H9 (cell line): ENCODE data around the gene KCMF1. TPM values are rescaled to one million over a fixed set of nuclear protein-coding genes. Genes with fewer than 3 reads are reported as not detected.

Source experiments
- DNase-seq: peaks from one replicate; pipeline ENCODE4 v3.0.0-alpha.2; 2017
- H2AFZ ChIP-seq: one replicate; pipeline ENCODE4 v1.6.1; 2013; ENCODE audit warnings: mild to moderate bottlenecking, low read length, control low read depth, moderate library complexity
- H2AK5ac ChIP-seq: 2 replicates; pipeline ENCODE4 v1.6.1; 2013; ENCODE audit warnings: low read length, control low read depth, mixed read lengths; ENCODE audit not compliant: insufficient read length
- H2BK120ac ChIP-seq: one replicate; pipeline ENCODE4 v1.6.1; 2013; ENCODE audit warnings: low read depth, mild to moderate bottlenecking, low read length, control low read depth, inconsistent platforms; ENCODE audit not compliant: poor library complexity, severe bottlenecking
- H2BK12ac ChIP-seq: 2 replicates; pipeline ENCODE4 v1.6.1; 2013; ENCODE audit warnings: low read length, control low read depth, mixed read lengths, low read depth; ENCODE audit not compliant: insufficient read length
- H2BK15ac ChIP-seq: 2 replicates; pipeline ENCODE4 v1.6.1; 2013; ENCODE audit warnings: low read depth, low read length, control low read depth
- H2BK20ac ChIP-seq: one replicate; pipeline ENCODE4 v1.6.1; 2013; ENCODE audit warnings: low read depth, mild to moderate bottlenecking, low read length, control low read depth, inconsistent platforms; ENCODE audit not compliant: poor library complexity, severe bottlenecking
- H2BK5ac ChIP-seq: 2 replicates; pipeline ENCODE4 v1.6.1; 2013; ENCODE audit warnings: low read length, control low read depth, mixed read lengths; ENCODE audit not compliant: insufficient read length
- H3K14ac ChIP-seq: 2 replicates; pipeline ENCODE4 v1.6.1; 2013; ENCODE audit warnings: low read length, control low read depth; ENCODE audit not compliant: insufficient read depth
- H3K18ac ChIP-seq: 2 replicates; pipeline ENCODE4 v1.6.1; 2013; ENCODE audit warnings: low read depth, mild to moderate bottlenecking, mixed read lengths, low read length, control low read depth; ENCODE audit not compliant: insufficient read length
- H3K23ac ChIP-seq: 2 replicates; pipeline ENCODE4 v1.6.1; 2013; ENCODE audit warnings: low read length, control low read depth, mixed read lengths, low read depth; ENCODE audit not compliant: insufficient read length
- H3K23me2 ChIP-seq: 2 replicates; pipeline ENCODE4 v1.6.1; 2013; ENCODE audit warnings: low read depth, mild to moderate bottlenecking, mixed read lengths, low read length, control low read depth; ENCODE audit not compliant: insufficient read length, poor library complexity, severe bottlenecking
- H3K27ac ChIP-seq: 2 replicates; pipeline ENCODE4 v1.5.1; 2013; ENCODE audit warnings: low read length, control low read depth, mixed read lengths, low read depth; ENCODE audit not compliant: insufficient read length
- H3K27me3 ChIP-seq: 2 replicates; pipeline ENCODE4 v1.6.1; 2013; ENCODE audit warnings: low read length, control low read depth, inconsistent platforms; ENCODE audit not compliant: insufficient read depth
- H3K4ac ChIP-seq: 2 replicates; pipeline ENCODE4 v1.6.1; 2013; ENCODE audit warnings: low read depth, mild to moderate bottlenecking, control low read depth, inconsistent platforms, low read length, moderate library complexity
- H3K4me1 ChIP-seq: 2 replicates; pipeline ENCODE4 v1.6.1; 2013; ENCODE audit warnings: low read length, control low read depth, inconsistent platforms; ENCODE audit not compliant: insufficient read depth
- H3K4me2 ChIP-seq: 2 replicates; pipeline ENCODE4 v1.6.1; 2013; ENCODE audit warnings: low read length, control low read depth, mixed read lengths; ENCODE audit not compliant: insufficient read length, insufficient read depth
- H3K56ac ChIP-seq: 2 replicates; pipeline ENCODE4 v1.6.1; 2013; ENCODE audit warnings: low read depth, mild to moderate bottlenecking, mixed read lengths, low read length, control low read depth; ENCODE audit not compliant: insufficient read length
- H3K79me1 ChIP-seq: 2 replicates; pipeline ENCODE4 v1.6.1; 2013; ENCODE audit warnings: low read depth, mild to moderate bottlenecking, moderate library complexity, low read length, control low read depth, inconsistent platforms; ENCODE audit not compliant: insufficient read depth, poor library complexity, severe bottlenecking
- H3K79me2 ChIP-seq: 2 replicates; pipeline ENCODE4 v1.6.1; 2013; ENCODE audit warnings: low read length, control low read depth, inconsistent platforms; ENCODE audit not compliant: insufficient read depth
- H3K9ac ChIP-seq: 2 replicates; pipeline ENCODE4 v1.6.1; 2013; ENCODE audit warnings: low read length, control low read depth, mixed read lengths; ENCODE audit not compliant: insufficient read length; ENCODE audit errors: extremely low read depth
- H3K9me3 ChIP-seq: one replicate; pipeline ENCODE4 v1.6.1; 2013; ENCODE audit warnings: low read depth, low read length, inconsistent platforms; ENCODE audit not compliant: control insufficient read depth
- H3T11ph ChIP-seq: one replicate; pipeline ENCODE4 v1.6.1; 2013; ENCODE audit warnings: mild to moderate bottlenecking, low read length, control low read depth, inconsistent platforms
- H4K20me1 ChIP-seq: one replicate; pipeline ENCODE4 v1.6.1; 2013; ENCODE audit not compliant: control insufficient read depth, insufficient read length, insufficient read depth
- H4K5ac ChIP-seq: 2 replicates; pipeline ENCODE4 v1.6.1; 2013; ENCODE audit warnings: low read depth, mild to moderate bottlenecking, mixed read lengths, low read length, control low read depth; ENCODE audit not compliant: insufficient read length
- H4K8ac ChIP-seq: replicated peaks from 2 replicates; pipeline ENCODE4 v1.6.1; 2013; ENCODE audit warnings: low read length, control low read depth, mixed read lengths, low read depth; ENCODE audit not compliant: insufficient read length
- H4K91ac ChIP-seq: 2 replicates; pipeline ENCODE4 v1.6.1; 2013; ENCODE audit warnings: low read depth, mild to moderate bottlenecking, moderate library complexity, mixed read lengths, low read length, control low read depth; ENCODE audit not compliant: insufficient read length
- H3K27ac Mint-ChIP-seq, 3 experiments: 2 replicates in 2 of 3; 3 replicates in 1 of 3; pipeline ENCODE4 v1.8.0; 2020 to 2021; ENCODE audit warnings: mixed read lengths in 3 of 3, mild to moderate bottlenecking in 1 of 3, moderate library complexity in 1 of 3
- H3K27me3 Mint-ChIP-seq: 2 replicates; pipeline ENCODE4 v1.8.0; 2021; ENCODE audit warnings: low read depth, mild to moderate bottlenecking, moderate library complexity, mixed read lengths
- H3K36me3 Mint-ChIP-seq, 3 experiments: 2 replicates in 2 of 3; 3 replicates in 1 of 3; pipeline ENCODE4 v1.8.0; 2020 to 2021; ENCODE audit warnings: low read depth in 3 of 3, mixed read lengths in 3 of 3; ENCODE audit not compliant: insufficient read depth in 1 of 3
- H3K4me1 Mint-ChIP-seq, 2 experiments: 2 replicates each; pipeline ENCODE4 v1.8.0; 2020; ENCODE audit warnings: mixed read lengths in 2 of 2
- H3K4me3 Mint-ChIP-seq, 2 experiments: 2 replicates in 1 of 2; 3 replicates in 1 of 2; pipeline ENCODE4 v1.8.0; 2020 to 2021; ENCODE audit warnings: mild to moderate bottlenecking in 2 of 2, mixed read lengths in 2 of 2, moderate library complexity in 1 of 2
- H3K9me3 Mint-ChIP-seq, 2 experiments: 2 replicates in 1 of 2; 3 replicates in 1 of 2; pipeline ENCODE4 v1.8.0; 2020; ENCODE audit warnings: mild to moderate bottlenecking in 2 of 2, mixed read lengths in 2 of 2, moderate library complexity in 1 of 2
- WGBS: extraction: QIAGEN DNeasy Blood & Tissue Kit; methylation state at CpG from one replicate; pipeline ENCODE4 v1.1.7; 2013; ENCODE audit warnings: missing lambda C conversion rate, low lambda C conversion rate, mixed read lengths; ENCODE audit not compliant: insufficient read length; ENCODE audit errors: extremely low coverage; 5-methylcytosine and 5-hydroxymethylcytosine counted together
- total RNA-seq: library from RNA; stranded (reverse); gene quantifications from 2 replicates; pipeline ENCODE4 v1.2.1, GENCODE V29; 2021
- TF ChIP-seq, protein P1 (sequence below): fragments of 200-600 bp; sonication (generic); conservative IDR thresholded peaks from 3 replicates; pipeline ENCODE4 v1.8.0; 2021; ENCODE audit warnings: antibody characterized with exemption, mild to moderate bottlenecking

The KCMF1 gene
- total RNA-seq, 1 experiment from 2014 or later: 113 TPM

DNA sequence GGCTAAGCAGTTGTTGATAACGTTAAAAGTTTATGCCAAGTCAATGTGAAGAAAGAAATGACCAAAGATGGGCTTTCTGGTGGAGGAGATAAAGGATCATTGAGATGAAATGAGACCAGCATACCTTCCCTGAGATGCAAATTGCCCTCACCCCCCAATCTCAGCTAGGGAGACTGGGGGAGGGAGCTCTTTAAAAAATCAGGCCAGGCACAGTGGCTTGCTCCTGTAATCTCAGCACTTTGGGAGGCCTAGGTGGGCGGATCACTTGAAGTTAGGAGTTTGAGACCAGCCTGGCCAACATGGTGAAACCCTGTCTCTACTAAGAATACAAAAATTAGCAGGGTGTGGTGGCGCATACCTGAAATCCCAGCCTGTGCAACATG lies 30.9 kb upstream of the KCMF1 start:
- no CpG with 5 or more reads among the region's 3 CpGs for WGBS
- Histone ChIP-seq H3K9ac (no peak overlapping the region), H3K79me2 (no peaks in the 10 kb centered on the region), H3K56ac (no peak overlapping the region), H4K91ac (no peak overlapping the region), H2AK5ac (no peak overlapping the region), H3K79me1 (no peaks in the 10 kb centered on the region), H2AFZ (no peak overlapping the region), H3K4me2 (no peak overlapping the region), H2BK20ac (no peak overlapping the region), H3K4me1 (peaks cover 7% of the 10 kb centered on the region; the same call in 1 of the 2 replicates), H3K27me3 (no peaks in the 10 kb centered on the region), H4K8ac (no peak overlapping the region), H2BK120ac (no peak overlapping the region), H4K20me1 (no peaks in the 10 kb centered on the region), H3T11ph (no peak overlapping the region), H3K9me3 (no peaks in the 10 kb centered on the region), H3K4ac (no peak overlapping the region), H3K23ac (no peak overlapping the region), H3K27ac (no peak overlapping the region), H3K14ac (no peak overlapping the region; the same call in 1 of the 2 replicates), H4K5ac (no peak overlapping the region), H2BK15ac (no peak overlapping the region), H3K18ac (peak overlapping the region; percentile 59), H2BK5ac (no peak overlapping the region), H3K23me2 (no peaks in the 10 kb centered on the region), H2BK12ac (no peak overlapping the region)
- Mint-ChIP-seq H3K27ac (peak overlapping the region; percentile 51 to 74 (median 60); a peak in 3 of 7 replicates), H3K4me1 (peaks cover 22 to 34% of the 10 kb centered on the region in 2 experiments), H3K4me3 (no peak overlapping the region), H3K27me3 (no peaks in the 10 kb centered on the region; the same call in 1 of the 2 replicates), H3K9me3 (no peaks in the 10 kb centered on the region), H3K36me3 (no peaks in the 10 kb centered on the region)
- TF ChIP-seq, protein P1, sequence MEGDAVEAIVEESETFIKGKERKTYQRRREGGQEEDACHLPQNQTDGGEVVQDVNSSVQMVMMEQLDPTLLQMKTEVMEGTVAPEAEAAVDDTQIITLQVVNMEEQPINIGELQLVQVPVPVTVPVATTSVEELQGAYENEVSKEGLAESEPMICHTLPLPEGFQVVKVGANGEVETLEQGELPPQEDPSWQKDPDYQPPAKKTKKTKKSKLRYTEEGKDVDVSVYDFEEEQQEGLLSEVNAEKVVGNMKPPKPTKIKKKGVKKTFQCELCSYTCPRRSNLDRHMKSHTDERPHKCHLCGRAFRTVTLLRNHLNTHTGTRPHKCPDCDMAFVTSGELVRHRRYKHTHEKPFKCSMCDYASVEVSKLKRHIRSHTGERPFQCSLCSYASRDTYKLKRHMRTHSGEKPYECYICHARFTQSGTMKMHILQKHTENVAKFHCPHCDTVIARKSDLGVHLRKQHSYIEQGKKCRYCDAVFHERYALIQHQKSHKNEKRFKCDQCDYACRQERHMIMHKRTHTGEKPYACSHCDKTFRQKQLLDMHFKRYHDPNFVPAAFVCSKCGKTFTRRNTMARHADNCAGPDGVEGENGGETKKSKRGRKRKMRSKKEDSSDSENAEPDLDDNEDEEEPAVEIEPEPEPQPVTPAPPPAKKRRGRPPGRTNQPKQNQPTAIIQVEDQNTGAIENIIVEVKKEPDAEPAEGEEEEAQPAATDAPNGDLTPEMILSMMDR: no peak
- DNase-seq: no peak
